ENCODE measurements around the gene FHOD3. TPM values are rescaled to one million over a fixed set of nuclear protein-coding genes. Genes with fewer than 3 reads are reported as not detected.

The FHOD3 gene
- total RNA-seq, 1 experiment from 2014 or later: 43.0 TPM

GRCh38 chr18:36378205-36378604 lies 80.7 kb downstream of the FHOD3 start:
- DNase-seq (ENCODE audit: low read depth): no peak

DNA sequence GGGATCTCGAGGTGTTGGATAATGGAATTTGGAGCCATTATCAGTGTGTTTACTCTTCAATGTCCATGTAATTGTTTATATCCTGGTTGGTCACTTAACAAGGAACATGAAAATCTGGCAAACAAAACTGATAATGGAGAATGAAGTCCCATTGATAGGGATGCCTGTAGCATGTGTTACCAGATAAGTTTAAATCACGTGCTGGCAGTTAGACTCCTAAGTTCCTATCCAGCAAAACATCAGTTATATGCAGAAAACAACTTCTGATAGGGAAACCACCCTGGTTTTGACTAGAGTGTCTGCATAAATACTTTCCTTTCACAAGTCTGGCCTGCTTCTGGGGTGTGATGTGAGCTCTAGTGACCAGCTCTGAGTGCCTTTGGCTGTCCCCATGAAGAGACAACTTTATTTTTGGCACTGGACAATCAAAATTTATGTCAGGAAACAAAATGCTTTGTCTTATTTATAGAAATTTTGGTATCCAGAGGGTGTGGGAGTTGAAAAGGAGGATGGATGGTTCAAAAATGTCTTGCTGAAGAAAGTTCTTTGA lies 82.0 kb downstream of the FHOD3 start:
- DNase-seq (ENCODE audit: low read depth): no peak

DNA sequence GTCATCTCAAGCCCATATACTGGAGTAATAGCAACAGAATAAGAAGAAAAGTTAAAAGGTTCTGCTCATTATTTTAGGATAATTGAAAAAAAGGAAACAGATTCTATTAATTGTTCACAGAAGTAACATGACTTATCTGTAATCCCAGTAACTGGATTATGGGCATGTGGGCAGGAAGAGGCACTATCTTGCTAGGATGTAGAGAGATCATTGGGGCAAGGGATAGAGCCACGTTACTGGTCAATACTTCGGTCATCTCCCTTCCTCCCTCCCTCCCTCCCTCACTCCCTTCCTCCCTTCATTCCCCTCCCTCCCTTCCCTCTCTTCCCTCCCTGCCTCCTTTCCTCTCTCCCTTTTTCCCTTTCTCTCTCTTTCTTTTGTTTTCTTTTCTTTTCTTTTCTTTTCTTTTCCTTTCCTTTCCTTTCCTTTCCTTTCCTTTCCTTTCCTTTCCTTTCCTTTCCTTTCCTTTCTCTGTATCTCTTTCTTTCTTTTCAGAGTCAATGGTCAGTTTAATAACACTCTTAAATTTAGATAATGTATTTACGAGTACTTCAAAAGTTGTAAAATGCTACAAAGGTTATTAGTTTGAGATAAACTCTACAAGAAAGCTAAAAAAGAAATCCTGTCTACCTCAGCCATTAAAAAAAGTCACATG lies 82.8 kb downstream of the FHOD3 start:
- DNase-seq (ENCODE audit: low read depth): no peak

- no peak for DNase-seq (ENCODE audit: low read depth)
Measured at GRCh38 chr18:36381075-36381474, 83.6 kb downstream of the FHOD3 start.

GRCh38 chr18:36382854-36383253 lies 85.3 kb downstream of the FHOD3 start:
- no peak for DNase-seq (ENCODE audit: low read depth)

DNA sequence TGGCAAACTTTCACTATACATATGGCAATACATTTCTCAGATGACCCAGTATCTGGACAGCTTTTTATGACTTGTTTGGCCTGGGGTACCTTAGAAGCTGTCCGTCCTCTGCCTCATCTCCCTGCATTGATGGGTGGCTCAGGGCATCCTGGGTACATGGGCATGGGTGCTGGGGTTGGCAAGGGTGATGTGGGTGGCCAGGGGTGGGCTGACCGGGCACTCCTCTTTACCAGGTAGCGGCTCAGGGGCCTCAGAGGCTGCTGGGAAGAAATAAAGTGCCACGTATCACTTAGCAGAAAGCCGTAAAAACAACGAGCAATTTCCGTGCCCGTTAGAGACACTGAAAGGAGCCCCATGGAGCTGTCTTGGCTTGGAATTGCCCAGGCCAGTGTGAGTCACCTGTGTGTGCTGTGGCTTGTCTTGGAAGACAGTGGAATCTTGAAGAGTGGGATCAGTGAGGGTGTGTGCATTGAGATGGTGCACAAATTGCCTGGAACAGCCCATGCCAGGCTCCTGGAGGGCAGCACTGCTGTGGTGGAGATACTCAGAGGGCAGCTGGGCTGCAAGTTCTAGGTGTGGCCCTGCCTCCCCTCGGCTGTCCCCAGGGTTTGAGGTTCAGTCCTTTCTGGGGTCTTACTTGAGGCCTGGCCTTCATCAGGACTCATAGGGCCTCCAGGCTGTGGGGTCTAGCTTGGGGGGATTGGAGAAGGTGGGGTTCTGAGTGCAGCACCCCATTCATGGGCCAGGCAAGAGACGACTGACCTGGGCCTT lies 88.8 kb downstream of the FHOD3 start:
- peak; percentile 62 for DNase-seq (ENCODE audit: low read depth)

DNA sequence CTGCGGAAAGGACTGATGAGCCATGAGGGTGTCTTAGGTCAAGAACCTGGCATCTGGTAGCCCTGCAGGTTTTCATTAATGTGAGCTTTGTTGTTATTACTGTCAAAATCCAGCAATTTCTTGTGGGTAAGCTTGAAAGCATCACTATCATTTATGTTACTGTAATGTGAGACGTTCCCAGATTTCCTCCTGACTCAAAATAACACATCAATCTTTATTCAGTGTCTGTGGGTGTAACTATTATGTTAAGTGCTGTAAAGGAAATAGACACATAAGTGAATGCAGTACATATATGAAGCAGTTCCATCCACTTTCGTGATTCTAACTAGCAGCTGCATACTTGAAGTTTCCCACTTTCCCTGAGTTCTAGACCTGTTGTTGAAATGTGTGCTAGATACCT lies 89.8 kb downstream of the FHOD3 start:
- no peak for DNase-seq (ENCODE audit: low read depth)

GRCh38 chr18:36388310-36388709 lies 90.8 kb downstream of the FHOD3 start:
- no peak for DNase-seq (ENCODE audit: low read depth)

DNA sequence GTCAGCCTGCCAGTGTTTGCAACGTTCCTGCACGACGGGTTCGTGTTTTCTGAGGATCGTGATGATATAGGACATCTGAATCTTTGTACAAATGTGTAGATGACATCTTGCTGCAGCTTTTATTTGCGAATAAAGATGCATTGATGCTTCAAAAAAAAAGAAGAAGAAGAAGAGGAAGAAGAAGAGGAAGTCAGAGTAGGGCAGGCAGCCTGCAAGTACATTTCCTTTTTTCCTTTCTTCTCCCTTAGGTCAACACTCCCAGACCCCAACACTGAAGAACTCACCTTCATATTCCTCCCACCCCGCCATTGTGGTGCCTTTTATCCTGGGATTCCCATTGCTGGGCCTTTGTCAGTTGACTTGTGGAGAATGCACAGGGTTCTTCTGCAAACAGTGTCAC lies 91.5 kb downstream of the FHOD3 start:
- DNase-seq (ENCODE audit: low read depth): no peak

DNA sequence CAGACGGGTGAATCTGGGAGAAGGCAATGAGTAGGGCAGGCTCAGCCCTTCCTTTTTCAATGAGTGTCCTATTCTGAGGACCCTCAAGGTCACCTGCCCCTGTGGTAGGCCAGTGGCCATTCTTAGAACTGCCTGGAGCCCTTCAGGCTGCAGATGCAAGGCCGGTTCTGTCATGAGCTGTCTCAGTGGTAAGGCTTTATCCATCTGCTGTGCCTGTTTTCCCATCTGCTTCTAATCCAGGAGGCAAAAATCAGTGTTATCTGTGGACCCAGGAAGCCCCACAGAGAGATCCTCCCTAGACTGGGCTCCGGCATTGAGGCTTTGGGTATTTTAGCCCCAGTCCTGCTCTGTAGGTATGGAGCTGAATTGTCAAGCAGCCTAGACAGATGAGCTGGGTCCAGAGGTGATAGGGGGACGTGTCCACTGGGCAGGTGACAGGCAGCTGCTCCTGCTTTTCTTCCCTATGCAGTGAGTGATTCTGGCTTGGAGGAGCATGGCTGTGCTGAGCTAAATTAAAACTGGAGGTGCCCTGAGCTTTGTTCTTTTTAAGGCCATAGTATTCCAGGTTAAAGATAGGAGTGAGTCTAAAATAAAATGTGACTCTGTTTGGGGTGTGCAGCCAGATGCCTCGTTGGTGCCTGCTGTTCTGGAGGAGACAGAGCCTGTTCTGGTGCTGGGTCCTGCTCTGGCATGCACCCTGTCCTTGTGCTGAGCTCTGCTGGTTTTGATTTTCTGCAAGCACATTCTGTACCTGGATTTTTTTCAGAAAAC lies 92.5 kb downstream of the FHOD3 start:
- DNase-seq (ENCODE audit: low read depth): no peak

GRCh38 chr18:36391426-36392145 lies 94.1 kb downstream of the FHOD3 start:
- no peak for DNase-seq (ENCODE audit: low read depth)

GRCh38 chr18:36392164-36392978 lies 94.9 kb downstream of the FHOD3 start:
- peak; percentile 21 for DNase-seq (ENCODE audit: low read depth)

- no peak for DNase-seq (ENCODE audit: low read depth)
Measured at GRCh38 chr18:36392979-36393287, 95.4 kb downstream of the FHOD3 start.

DNA sequence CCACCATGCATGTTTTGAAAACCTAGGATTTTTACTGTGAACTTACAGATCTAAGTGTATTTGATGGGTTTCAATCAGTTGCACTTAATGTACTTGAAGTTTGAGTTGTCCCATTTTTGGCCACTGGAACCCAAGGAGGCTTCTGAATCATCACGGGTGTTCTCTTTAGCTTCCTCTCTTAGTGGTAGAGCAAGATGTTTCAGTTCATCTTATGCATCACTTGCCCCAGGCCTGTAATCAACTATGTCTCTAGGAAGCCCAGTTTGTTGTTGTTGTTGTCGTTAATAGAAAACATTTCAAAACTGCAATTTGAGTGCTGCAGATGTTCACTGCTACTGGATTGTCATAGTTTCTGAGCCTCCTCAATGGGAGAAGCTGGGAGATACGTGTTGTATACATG lies 97.0 kb downstream of the FHOD3 start:
- no peak for DNase-seq (ENCODE audit: low read depth)

DNA sequence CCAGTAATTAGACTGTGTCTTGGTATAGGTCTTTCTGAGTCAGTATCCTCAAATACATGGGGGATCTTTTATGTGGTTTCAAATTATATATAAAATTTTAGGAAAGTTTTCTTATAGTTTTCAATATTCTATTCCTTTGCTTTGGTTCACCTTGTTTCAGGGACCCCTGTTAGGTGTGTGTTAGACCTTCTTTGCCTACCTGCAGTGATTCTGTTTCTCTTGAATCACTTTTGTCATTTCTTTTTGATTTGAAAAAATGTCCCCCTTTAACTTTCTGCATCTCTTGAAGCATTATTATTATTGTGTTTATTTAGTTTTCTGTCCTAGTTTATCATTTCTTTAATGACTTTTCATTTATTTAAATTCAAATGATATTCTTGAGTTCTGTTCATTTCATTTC lies 98.7 kb downstream of the FHOD3 start:
- no peak for DNase-seq (ENCODE audit: low read depth)

GRCh38 chr18:36397033-36397432 lies 99.5 kb downstream of the FHOD3 start:
- DNase-seq (ENCODE audit: low read depth): no peak

DNA sequence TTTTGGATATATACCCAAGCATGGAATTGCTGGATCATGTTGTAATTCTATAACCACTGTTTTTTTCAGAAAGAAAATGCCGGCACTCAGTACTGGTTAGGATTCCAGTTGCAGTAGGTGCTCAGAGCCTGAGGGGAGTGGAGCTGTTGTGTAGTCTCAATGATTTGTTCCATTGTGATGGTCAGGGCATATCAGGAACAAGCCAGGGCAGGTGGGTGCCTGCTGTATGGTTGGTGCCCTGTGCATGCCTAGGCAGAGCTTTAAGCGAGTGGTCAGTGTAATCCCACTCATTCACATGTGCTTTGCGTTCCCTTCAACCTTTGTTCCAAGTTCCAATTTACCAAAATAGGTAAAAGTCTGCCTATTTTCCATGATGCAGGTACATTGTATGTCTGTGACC lies 100.9 kb downstream of the FHOD3 start:
- DNase-seq (ENCODE audit: low read depth): no peak

GRCh38 chr18:36399055-36399454 lies 101.5 kb downstream of the FHOD3 start:
- no peak for DNase-seq (ENCODE audit: low read depth)

- no peak for DNase-seq (ENCODE audit: low read depth)
Measured at GRCh38 chr18:36401462-36401861, 103.9 kb downstream of the FHOD3 start.

DNA sequence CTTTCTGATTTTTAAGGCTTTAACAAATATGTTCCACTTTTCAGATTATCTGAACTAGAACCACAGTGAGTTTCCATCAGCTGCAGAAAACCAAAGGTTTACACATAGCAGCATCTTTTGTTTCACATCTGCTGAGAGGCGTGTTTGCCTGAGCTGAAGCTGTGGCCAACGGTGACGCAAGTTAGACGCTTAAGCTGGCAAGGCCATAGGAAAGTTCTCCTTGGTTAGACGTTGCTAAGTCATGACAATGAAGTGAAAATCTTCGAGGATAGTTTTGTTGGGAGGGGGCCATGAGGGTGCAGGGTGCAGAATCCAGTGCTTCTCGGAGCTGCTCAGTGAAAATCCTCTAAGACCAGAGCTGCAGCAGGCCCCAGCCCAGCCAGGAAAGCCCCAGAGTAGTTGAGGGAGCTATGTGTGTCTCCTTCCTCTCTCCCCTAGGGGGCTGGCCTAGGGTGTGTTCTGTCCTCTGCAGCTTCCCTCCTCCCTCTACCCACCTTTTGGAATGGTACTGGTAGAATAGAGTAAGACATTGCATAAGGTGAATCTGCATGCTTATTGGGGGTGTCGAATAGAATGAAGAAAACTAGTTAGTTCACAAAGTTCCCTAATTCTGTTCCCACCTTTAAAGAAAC lies 105.4 kb downstream of the FHOD3 start:
- no peak for DNase-seq (ENCODE audit: low read depth)

Data from HT1080 (cell line).